ENCODE results near the gene LDB2.

- TF ChIP-seq TCF12 (IDR thresholded peaks at IDR 0.05; ENCODE audit: low read depth, low read length) (no peak), TAF1 (IDR thresholded peaks at IDR 0.05; ENCODE audit: low read depth, low read length) (no peak), RBBP5 (IDR thresholded peaks at IDR 0.05; ENCODE audit: borderline replicate concordance, low read depth, low read length) (no peak), MAFK (IDR thresholded peaks at IDR 0.05; ENCODE audit: low read depth, low read length) (no peak), TAF7 (optimal IDR thresholded peaks at IDR 0.05; ENCODE audit: borderline replicate concordance, low read depth, low read length) (no peak), PHF8 (conservative IDR thresholded peaks at IDR 0.05; ENCODE audit: low read depth, low read length) (no peak), EZH2 (IDR thresholded peaks at IDR 0.05; ENCODE audit: low read depth, low read length, severe bottlenecking) (no peak), CBX5 (IDR thresholded peaks at IDR 0.05; ENCODE audit: low read depth, low read length) (no peak), USF2 (IDR thresholded peaks at IDR 0.05; ENCODE audit: low read length) (no peak), POLR2A (IDR thresholded peaks at IDR 0.05; ENCODE audit: control extremely low read depth in 1 of 2, low read depth in 2 of 2, low read length in 2 of 2) (no peak), EP300 (IDR thresholded peaks at IDR 0.05; ENCODE audit: borderline replicate concordance in 1 of 2, low read depth in 2 of 2, low read length in 2 of 2) (no peak), CTCF (IDR thresholded peaks at IDR 0.05; ENCODE audit: control extremely low read depth in 1 of 3, insufficient read depth in 1 of 3, low read depth in 1 of 3, low read length in 3 of 3) (no peak), ATF3 (IDR thresholded peaks at IDR 0.05; ENCODE audit: insufficient read depth, low read depth, low read length) (no peak), HDAC2 (IDR thresholded peaks at IDR 0.05; ENCODE audit: borderline replicate concordance in 1 of 2, low read depth in 2 of 2, low read length in 2 of 2) (no peak)
These were observed 205.4 kb downstream of the LDB2 start for GRCh38 chr4:16692961-16693506.

All from H1 (cell line).